ENCODE data around the gene SMAGP.

DNA sequence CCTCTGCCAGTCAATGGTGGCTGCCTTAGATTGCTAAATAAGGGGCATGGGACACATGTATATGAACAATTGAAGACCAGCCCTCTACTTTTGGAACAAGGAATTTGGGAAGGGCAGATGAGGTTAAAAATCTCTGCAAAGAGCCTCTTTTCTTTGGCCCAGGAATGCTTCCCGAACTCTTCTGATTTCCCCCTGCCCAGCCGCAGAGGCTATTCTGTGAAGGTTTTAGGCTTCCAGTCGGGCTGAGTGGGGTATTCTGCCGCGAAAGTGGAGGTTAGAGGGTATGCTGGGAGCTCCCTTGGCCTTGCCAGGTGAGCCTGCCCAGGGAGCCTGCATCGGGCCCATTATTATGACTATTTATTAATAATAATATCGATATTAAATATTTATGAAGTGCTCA, 53.6 kb downstream of the SMAGP start:
- TF ChIP-seq, protein P1, sequence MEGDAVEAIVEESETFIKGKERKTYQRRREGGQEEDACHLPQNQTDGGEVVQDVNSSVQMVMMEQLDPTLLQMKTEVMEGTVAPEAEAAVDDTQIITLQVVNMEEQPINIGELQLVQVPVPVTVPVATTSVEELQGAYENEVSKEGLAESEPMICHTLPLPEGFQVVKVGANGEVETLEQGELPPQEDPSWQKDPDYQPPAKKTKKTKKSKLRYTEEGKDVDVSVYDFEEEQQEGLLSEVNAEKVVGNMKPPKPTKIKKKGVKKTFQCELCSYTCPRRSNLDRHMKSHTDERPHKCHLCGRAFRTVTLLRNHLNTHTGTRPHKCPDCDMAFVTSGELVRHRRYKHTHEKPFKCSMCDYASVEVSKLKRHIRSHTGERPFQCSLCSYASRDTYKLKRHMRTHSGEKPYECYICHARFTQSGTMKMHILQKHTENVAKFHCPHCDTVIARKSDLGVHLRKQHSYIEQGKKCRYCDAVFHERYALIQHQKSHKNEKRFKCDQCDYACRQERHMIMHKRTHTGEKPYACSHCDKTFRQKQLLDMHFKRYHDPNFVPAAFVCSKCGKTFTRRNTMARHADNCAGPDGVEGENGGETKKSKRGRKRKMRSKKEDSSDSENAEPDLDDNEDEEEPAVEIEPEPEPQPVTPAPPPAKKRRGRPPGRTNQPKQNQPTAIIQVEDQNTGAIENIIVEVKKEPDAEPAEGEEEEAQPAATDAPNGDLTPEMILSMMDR (IDR thresholded peaks at IDR 0.05 in 4 of 5, conservative IDR thresholded peaks at IDR 0.05 in 1 of 5) = no peak
- no peak for TF ChIP-seq POLR2A (IDR thresholded peaks at IDR 0.05)

Data from gastrocnemius medialis (tissue), 4 donors.